Fibroblast of villous mesenchyme (primary cell): Measurements from ENCODE around the gene PDE4C. TPM values are rescaled to one million over a fixed set of nuclear protein-coding genes. Genes with fewer than 3 reads are reported as not detected.
A peak's percentile ranks its signal among the peaks of the same experiment; 100 is the strongest.
"Not testable (repeated sequence)": the region's sequence is repeated elsewhere in the genome, so short reads cannot be mapped to it uniquely, and the experiment has no call there.

Experiments
- DNase-seq: peaks from one replicate; pipeline ENCODE4 v3.0.0-alpha.2; 2010; ENCODE audit warnings: low read depth
- H3K4me3 ChIP-seq: 2 replicates; pipeline ENCODE4 v1.5.1; 2011; ENCODE audit warnings: low read depth, mild to moderate bottlenecking, low read length
- total RNA-seq: library from RNA; depleted of rRNA; stranded (reverse); fragments of >200 nt; gene quantifications from 2 replicates; pipeline ENCODE4 v1.2.3, GENCODE V29; 2012
- TF ChIP-seq, protein P1 (sequence below): IDR thresholded peaks from 2 replicates; pipeline ENCODE4 v1.5.1; 2012; ENCODE audit warnings: low read depth, mild to moderate bottlenecking, low read length; ENCODE audit not compliant: insufficient read depth

Gene PDE4C
- total RNA-seq, 1 donor = under 0.01 TPM

DNA sequence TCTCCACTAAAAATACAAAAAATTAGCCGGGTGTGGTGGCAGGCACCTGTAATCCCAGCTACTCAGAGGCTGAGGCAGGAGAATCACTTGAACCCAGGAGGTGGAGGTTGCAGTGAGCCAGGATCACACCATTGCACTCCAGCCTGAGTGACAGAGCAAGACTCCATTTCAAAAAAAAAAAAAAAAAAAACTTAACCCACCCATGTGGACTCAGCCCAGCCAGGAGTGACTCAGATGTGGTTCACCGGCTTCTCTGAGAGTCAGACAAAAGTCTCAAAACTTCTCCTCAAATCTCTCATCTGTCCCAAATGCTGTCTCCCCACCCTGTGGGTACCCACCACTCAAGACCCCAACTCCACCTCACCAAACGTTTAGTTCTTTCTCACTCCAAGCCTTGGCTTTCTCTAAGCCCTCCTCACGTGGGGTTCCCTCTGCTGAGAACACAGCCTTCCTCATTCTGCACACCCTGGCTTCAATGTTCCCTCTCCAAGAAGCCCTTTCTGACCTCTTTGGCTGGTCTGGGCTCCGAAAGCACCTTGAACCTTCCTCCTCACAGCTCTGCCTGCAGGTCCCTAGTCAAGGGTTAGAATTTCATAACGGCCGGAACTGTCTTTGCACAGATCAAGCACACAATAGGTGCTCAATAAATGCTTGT, 11.3 kb downstream of the PDE4C start:
- TF ChIP-seq, protein P1, sequence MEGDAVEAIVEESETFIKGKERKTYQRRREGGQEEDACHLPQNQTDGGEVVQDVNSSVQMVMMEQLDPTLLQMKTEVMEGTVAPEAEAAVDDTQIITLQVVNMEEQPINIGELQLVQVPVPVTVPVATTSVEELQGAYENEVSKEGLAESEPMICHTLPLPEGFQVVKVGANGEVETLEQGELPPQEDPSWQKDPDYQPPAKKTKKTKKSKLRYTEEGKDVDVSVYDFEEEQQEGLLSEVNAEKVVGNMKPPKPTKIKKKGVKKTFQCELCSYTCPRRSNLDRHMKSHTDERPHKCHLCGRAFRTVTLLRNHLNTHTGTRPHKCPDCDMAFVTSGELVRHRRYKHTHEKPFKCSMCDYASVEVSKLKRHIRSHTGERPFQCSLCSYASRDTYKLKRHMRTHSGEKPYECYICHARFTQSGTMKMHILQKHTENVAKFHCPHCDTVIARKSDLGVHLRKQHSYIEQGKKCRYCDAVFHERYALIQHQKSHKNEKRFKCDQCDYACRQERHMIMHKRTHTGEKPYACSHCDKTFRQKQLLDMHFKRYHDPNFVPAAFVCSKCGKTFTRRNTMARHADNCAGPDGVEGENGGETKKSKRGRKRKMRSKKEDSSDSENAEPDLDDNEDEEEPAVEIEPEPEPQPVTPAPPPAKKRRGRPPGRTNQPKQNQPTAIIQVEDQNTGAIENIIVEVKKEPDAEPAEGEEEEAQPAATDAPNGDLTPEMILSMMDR = no peak
- DNase-seq = no peak
- H3K4me3 ChIP-seq = no peak overlapping the region

DNA sequence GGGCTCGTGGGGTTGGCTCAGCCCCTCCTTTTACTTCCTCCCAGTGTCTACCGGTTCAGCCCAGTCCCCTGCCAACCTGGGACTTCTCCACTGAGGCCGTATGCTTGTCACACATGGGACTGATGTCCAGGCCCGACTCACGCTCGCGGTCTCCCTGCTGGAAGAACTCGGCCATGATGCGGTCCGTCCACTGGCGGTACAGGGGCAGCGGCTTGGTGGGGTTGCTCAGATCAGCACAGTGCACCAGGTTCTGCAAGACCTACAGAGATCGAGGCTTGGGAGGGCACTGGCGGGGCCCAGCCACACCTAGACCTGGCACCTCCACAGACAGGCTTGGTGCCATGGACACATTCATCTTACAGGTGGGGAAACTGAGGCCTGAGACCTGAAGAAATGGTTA, 14.6 kb downstream of the PDE4C start:
- DNase-seq = no peak
- H3K4me3 ChIP-seq = no peak overlapping the region
- TF ChIP-seq, protein P1 = no peak

DNA sequence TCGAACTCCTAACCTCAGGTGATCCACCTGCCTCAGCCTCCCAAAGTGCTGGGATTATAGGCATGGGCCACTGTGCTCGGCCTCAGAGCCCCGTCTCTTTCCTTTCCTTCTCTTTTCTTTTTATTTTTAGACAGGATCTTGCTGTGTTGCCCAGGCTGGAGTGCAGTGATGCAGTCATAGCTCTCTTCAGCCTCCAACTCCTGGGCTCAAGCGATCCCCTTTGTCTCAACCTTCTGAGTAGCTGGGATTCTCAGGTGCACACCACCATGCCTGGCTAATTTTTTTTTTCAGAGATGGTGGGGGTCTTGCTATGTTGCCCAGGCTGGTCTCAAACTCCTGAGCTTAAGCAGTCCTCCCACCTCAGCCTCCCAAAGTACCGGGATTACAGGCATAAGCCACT, 16.3 kb downstream of the PDE4C start:
- not testable (repeated sequence) for H3K4me3 ChIP-seq, DNase-seq

DNA sequence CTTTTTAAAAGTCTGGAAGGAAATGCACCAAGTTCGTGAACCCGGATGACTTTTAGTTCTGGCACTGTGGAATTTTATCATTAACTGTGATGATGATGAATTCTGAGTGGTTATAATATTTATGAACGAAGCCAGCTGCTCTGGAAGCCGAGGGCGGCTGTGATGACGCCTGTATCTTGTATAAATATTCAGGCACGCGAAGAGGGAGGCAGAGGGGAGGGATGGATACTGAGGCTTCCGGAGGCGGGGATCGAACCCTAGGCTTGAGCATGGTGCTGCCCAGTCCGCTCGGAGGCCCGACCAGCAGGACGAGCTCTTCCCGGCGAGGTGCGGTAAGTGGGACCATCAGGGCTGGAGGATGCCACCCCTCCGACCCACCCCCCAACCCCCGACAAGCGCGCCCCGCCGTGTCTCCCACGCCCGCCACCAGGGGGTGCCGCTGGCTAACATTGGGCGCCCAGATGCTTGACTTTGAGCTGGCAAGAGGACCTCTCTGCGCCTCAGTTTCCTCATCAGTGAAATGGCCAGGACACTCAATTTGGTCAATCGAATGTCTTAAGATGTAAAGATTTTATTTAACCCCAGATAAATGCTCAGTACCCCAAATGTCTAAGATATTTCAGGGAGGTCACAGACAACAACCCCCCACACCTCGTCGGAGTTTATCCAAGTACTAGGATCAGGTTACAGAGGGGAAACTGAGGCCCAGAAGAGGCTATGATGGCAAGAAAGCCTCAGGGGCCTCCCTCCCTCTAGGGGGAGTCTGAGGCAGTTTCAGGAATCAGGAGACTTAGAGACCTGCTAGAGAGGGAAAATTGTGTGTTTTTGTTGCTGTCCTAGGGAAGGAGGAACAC, 17.9 kb downstream of the PDE4C start:
- H3K4me3 ChIP-seq = no peak overlapping the region
- peak; percentile 88 for DNase-seq
- TF ChIP-seq, protein P1 = peak; percentile 51

DNA sequence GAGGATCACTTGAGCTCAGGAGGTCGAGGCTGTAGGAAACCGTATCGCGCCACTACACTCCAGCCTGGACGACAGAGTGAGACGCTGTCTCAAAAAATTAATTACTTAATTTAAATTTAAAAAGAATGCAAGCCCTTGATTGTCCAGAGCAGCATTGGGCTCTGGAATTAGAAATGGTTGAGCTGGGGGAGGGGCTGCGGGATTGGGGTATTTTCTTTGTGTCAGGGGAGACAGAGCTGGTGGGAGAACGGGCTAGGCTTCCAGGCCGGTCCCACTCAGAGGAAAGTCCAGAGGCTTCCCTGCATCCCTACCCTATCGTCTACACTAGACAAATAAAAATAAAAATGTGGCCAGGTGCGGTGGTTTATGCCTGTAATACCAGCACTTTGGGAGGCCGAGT, 20.2 kb downstream of the PDE4C start:
- peak overlapping the region; percentile 86 for H3K4me3 ChIP-seq
- TF ChIP-seq, protein P1 = no peak
- DNase-seq = no peak

DNA sequence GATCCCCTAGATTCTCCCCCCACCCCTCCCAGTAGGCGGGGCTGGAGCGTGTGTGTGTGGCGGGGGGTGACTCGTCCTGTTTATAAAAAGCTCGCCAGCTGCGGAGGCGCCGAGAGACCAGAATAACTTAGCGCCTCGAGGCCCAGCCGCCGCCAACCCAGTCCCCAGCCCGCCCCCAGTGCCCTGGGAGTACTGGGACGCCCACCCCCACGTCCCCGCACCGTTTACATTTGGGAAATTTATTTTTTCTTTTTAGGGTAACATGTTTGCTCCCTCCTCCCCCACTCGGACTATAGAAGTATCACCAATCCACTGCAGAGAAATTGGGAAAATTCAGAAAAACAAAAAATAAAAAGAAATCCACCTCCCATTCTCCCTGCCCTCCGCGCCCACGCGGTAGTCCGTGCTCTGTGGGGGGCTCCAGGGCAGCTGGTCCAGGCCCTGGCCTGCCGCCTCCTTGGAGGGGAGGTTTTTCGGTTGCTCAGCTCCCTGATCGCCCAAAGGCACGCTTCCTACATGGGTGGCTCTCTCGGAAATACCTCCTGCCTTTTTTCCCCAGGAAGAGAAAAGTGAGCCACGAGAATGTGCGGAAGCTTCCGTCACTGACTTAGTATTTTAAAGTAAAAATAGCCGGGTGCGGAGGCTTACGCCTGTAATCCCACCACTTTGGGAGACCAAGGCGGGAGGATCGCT, 20.9 kb downstream of the PDE4C start:
- TF ChIP-seq, protein P1 = no peak
- DNase-seq = peak; percentile 86
- H3K4me3 ChIP-seq = peak overlapping the region; percentile 86

DNA sequence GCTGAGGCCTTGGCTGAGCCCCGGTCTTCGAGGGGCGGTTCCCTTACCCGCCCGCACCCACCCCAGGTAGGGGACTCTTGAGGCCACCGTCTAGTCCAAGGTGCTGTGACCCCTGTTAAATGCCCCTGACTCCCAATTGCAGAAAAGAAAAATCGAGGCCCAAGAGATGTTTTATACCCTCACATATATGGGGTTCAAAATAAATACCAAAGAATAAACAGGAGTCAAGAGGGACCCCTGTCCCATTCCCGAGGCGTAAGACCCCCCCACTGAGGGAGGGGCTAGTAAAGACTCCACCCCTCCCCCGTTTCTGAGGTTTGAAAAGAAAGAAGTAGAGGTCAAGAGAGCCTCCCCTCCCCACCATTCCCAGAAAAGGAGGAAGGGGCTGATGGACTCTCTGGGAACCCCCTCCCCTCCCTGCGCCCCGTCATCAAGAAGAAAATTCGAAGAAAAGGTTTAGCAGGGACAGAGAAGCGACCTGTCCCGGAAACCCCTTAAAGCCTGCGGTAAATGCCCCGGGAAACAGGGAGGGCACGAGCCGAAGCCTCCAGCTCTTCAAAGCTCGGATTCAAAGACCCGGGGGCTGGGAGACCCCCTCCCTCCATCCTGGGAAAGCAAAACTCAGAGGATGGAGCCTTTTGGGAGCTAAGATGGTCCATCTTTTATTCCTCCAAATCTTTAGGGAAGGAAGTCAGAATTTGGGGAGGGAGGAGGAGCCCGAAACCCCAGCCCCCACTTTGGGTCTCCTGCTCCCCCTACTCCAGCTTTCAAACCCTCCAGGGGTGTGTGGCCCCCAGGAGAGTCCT, 21.6 kb downstream of the PDE4C start:
- no peak for DNase-seq
- TF ChIP-seq, protein P1 = no peak
- peak overlapping the region; percentile 86 for H3K4me3 ChIP-seq
